CD4-positive, alpha-beta T cell (primary cell): ENCODE results near the gene FGF14. TPM values are rescaled to one million over a fixed set of nuclear protein-coding genes. Genes with fewer than 3 reads are reported as not detected.

Experiments
- ATAC-seq: fragments of 200-7000 bp; cut with Tn5 transposase; one replicate; pipeline ENCODE4 v1.10.0; 2022; ENCODE audit warnings: mild to moderate bottlenecking; ENCODE audit not compliant: poor library complexity
- CTCF ChIA-PET: fragments of 350-600 bp; sonication (Branson Sonifier 250); formaldehyde crosslinking; loops from one replicate; lab custom pipeline; 2021; ENCODE audit warnings: antibody characterized with exemption, inconsistent platforms; lab: Charles Lee
- POLR2A ChIA-PET: fragments of 350-600 bp; sonication (Branson Sonifier 250); formaldehyde crosslinking; loops from one replicate; lab custom pipeline; 2021; ENCODE audit warnings: antibody characterized with exemption, inconsistent platforms; lab: Charles Lee
- DNase-seq, 14 experiments: peaks; one replicate each; pipeline ENCODE4 v3.0.0-alpha.2; 2013 to 2020; ENCODE audit warnings: mixed read lengths in 2 of 14
- H3K27ac ChIP-seq, 2 donors: one replicate each; pipeline versions ENCODE4 v1.5.1 to v1.7.0; 2013; ENCODE audit warnings: low read length in 2 of 2, low read depth in 1 of 2, mild to moderate bottlenecking in 1 of 2
- H3K27me3 ChIP-seq, 2 experiments: 1 replicate in 1 of 2; 2 replicates in 1 of 2; pipeline versions ENCODE4 v1.6.1 to v1.7.0; 2013; ENCODE audit warnings: low read length in 2 of 2, control low read depth in 1 of 2, mild to moderate bottlenecking in 1 of 2, moderate library complexity in 1 of 2; ENCODE audit not compliant: insufficient read depth in 2 of 2, control insufficient read depth in 1 of 2
- H3K36me3 ChIP-seq: one replicate; pipeline ENCODE4 v1.6.1; 2013; ENCODE audit warnings: low read length, control low read depth; ENCODE audit not compliant: insufficient read depth
- H3K4me1 ChIP-seq: one replicate; pipeline ENCODE4 v1.6.1; 2013; ENCODE audit warnings: low read length, control low read depth; ENCODE audit not compliant: insufficient read depth
- H3K4me3 ChIP-seq: one replicate; pipeline ENCODE4 v1.5.1; 2013; ENCODE audit warnings: mild to moderate bottlenecking, low read length, moderate library complexity
- H3K9me3 ChIP-seq, 2 experiments: 1 replicate in 1 of 2; 2 replicates in 1 of 2; pipeline versions ENCODE4 v1.6.1 to v1.7.0; 2013; ENCODE audit warnings: low read length in 2 of 2, mild to moderate bottlenecking in 2 of 2, control low read depth in 1 of 2, moderate library complexity in 1 of 2; ENCODE audit not compliant: control insufficient read depth in 1 of 2, insufficient read depth in 1 of 2
- H3K27ac Mint-ChIP-seq: one replicate; pipeline ENCODE4 v1.8.0; 2020; ENCODE audit warnings: mixed read lengths
- H3K27me3 Mint-ChIP-seq: one replicate; pipeline ENCODE4 v1.8.0; 2021; ENCODE audit warnings: mixed read lengths
- H3K36me3 Mint-ChIP-seq: one replicate; pipeline ENCODE4 v1.8.0; 2021; ENCODE audit warnings: low read depth, mixed read lengths
- H3K4me1 Mint-ChIP-seq: one replicate; pipeline ENCODE4 v1.8.0; 2021; ENCODE audit warnings: low read depth, mixed read lengths
- H3K4me3 Mint-ChIP-seq: one replicate; pipeline ENCODE4 v1.8.0; 2020; ENCODE audit warnings: mild to moderate bottlenecking, mixed read lengths
- H3K9me3 Mint-ChIP-seq: one replicate; pipeline ENCODE4 v1.8.0; 2020; ENCODE audit warnings: mixed read lengths
- CTCF ChIP-seq: fragments of 200-600 bp; IDR thresholded peaks from one replicate; pipeline ENCODE4 v1.8.0; 2022; ENCODE audit warnings: antibody characterized with exemption, mild to moderate bottlenecking
- intact Hi-C, 2 experiments: fragments of 100-400 bp; cut with DNase I in 1 of 2; cut with micrococcal nuclease in 1 of 2; formaldehyde crosslinking; loops; one replicate each; pipeline versions ENCODE4 v1.15.1 to v1.9.0; 2023 to 2025; cut with DNase I, micrococcal nuclease
- total RNA-seq, 174 experiments: library from RNA in 2 of 174; stranded (reverse) in 2 of 174; gene quantifications; one replicate each; pipeline ENCODE4 v1.2.3 and lab custom pipeline; 2021 to 2026

Gene FGF14
- total RNA-seq, 2 experiments from 2014 or later, result not detected

GRCh38 chr13:101967216-101967615 is 434.6 kb downstream of the FGF14 start:
- Histone ChIP-seq H3K4me1 (no peaks in the 10 kb centered on the region), H3K9me3 (no peaks in the 10 kb centered on the region), H3K36me3 (no peaks in the 10 kb centered on the region), H3K4me3 (no peak overlapping the region), H3K27ac (no peak overlapping the region), H3K27me3 (peaks cover 0 to 3% of the 10 kb centered on the region in 2 experiments)
- ChIA-PET POLR2A (no interaction called here), CTCF (no interaction called here)
- no peak for ATAC-seq
- DNase-seq, result no peak
- Mint-ChIP-seq H3K4me1 (no peaks in the 10 kb centered on the region), H3K27ac (no peak overlapping the region), H3K36me3 (no peaks in the 10 kb centered on the region), H3K4me3 (no peak overlapping the region), H3K9me3 (no peaks in the 10 kb centered on the region), H3K27me3 (no peaks in the 10 kb centered on the region)
- TF ChIP-seq CTCF, result no peak
- intact Hi-C loops, result no loop called here

- Histone ChIP-seq H3K36me3 (no peaks in the 10 kb centered on the region), H3K4me1 (no peaks in the 10 kb centered on the region), H3K4me3 (no peak overlapping the region), H3K27ac (no peak overlapping the region), H3K27me3 (peaks cover 0 to 3% of the 10 kb centered on the region in 2 experiments), H3K9me3 (no peaks in the 10 kb centered on the region)
- Mint-ChIP-seq H3K9me3 (no peaks in the 10 kb centered on the region), H3K4me1 (no peaks in the 10 kb centered on the region), H3K27ac (no peak overlapping the region), H3K36me3 (no peaks in the 10 kb centered on the region), H3K27me3 (no peaks in the 10 kb centered on the region), H3K4me3 (no peak overlapping the region)
- TF ChIP-seq CTCF, result no peak
- POLR2A ChIA-PET, result no interaction called here
- intact Hi-C loops, result no loop called here
- CTCF ChIA-PET, result no interaction called here
- no peak for ATAC-seq
- DNase-seq, result no peak
Measured at GRCh38 chr13:101965096-101965495, 436.8 kb downstream of the FGF14 start.

- H3K27me3 ChIP-seq, result peaks cover 0 to 3% of the 10 kb centered on the region in 2 experiments
- no peaks in the 10 kb centered on the region for H3K9me3 Mint-ChIP-seq
- H3K27me3 Mint-ChIP-seq, result no peaks in the 10 kb centered on the region
- H3K4me3 Mint-ChIP-seq, result no peak overlapping the region
- TF ChIP-seq CTCF, result no peak
- no peaks in the 10 kb centered on the region for H3K9me3 ChIP-seq
- ChIA-PET CTCF (interaction anchor here (1.0 kb wide), 1 partner anchor 38 kb away, joined by 3 read pairs; no protein-coding TSS in a partner anchor), POLR2A (no interaction called here)
- H3K4me1 ChIP-seq, result no peaks in the 10 kb centered on the region
- no peak overlapping the region for H3K27ac ChIP-seq
- no peak overlapping the region for H3K27ac Mint-ChIP-seq
- no peak overlapping the region for H3K4me3 ChIP-seq
- no peak for ATAC-seq
- H3K4me1 Mint-ChIP-seq, result no peaks in the 10 kb centered on the region
- intact Hi-C loops, result no loop called here
- no peaks in the 10 kb centered on the region for H3K36me3 Mint-ChIP-seq
- DNase-seq, result no peak
- no peaks in the 10 kb centered on the region for H3K36me3 ChIP-seq
Measured at GRCh38 chr13:101959016-101959415, 442.8 kb downstream of the FGF14 start.
